Neuronal stem cell (in vitro differentiated cells): ENCODE measurements around the gene DUOX1.

Source experiments
- DNase-seq: peaks from one replicate; pipeline ENCODE4 v3.0.0-alpha.2; 2013; ENCODE audit warnings: low spot score
- H2AFZ ChIP-seq: one replicate; pipeline ENCODE4 v1.6.1; 2013; ENCODE audit warnings: mild to moderate bottlenecking, low read length, inconsistent platforms
- H2AK5ac ChIP-seq: 2 replicates; pipeline ENCODE4 v1.6.1; 2013; ENCODE audit warnings: low read depth, mild to moderate bottlenecking, inconsistent platforms, low read length, moderate library complexity, mixed read lengths
- H2BK120ac ChIP-seq: 2 replicates; pipeline ENCODE4 v1.6.1; 2013; ENCODE audit warnings: low read depth, mild to moderate bottlenecking, inconsistent platforms, low read length, moderate library complexity, mixed read lengths
- H2BK12ac ChIP-seq: one replicate; pipeline ENCODE4 v1.6.1; 2013; ENCODE audit warnings: low read length, inconsistent platforms
- H2BK15ac ChIP-seq: 2 replicates; pipeline ENCODE4 v1.6.1; 2013; ENCODE audit warnings: mild to moderate bottlenecking, low read length, inconsistent platforms, mixed read lengths
- H2BK5ac ChIP-seq: one replicate; pipeline ENCODE4 v1.6.1; 2013; ENCODE audit warnings: inconsistent platforms, mild to moderate bottlenecking, low read length, moderate library complexity
- H3K14ac ChIP-seq: one replicate; pipeline ENCODE4 v1.6.1; 2013; ENCODE audit warnings: low read length, inconsistent platforms
- H3K18ac ChIP-seq: 2 replicates; pipeline ENCODE4 v1.6.1; 2013; ENCODE audit warnings: low read length, inconsistent platforms
- H3K23ac ChIP-seq: 2 replicates; pipeline ENCODE4 v1.6.1; 2013; ENCODE audit warnings: low read depth, mild to moderate bottlenecking, mixed read lengths, low read length, inconsistent platforms; ENCODE audit not compliant: poor library complexity
- H3K27ac ChIP-seq: replicated peaks from 3 replicates; pipeline ENCODE4 v1.5.1; 2013; ENCODE audit warnings: low read length, inconsistent platforms
- H3K27me3 ChIP-seq, 3 experiments: 2 replicates each; pipeline ENCODE4 v1.6.1; 2013; ENCODE audit warnings: low read length in 3 of 3, mild to moderate bottlenecking in 2 of 3, inconsistent platforms in 1 of 3, low read depth in 1 of 3, mixed read lengths in 1 of 3, moderate library complexity in 1 of 3; ENCODE audit not compliant: control insufficient read depth in 3 of 3, insufficient read depth in 3 of 3
- H3K36me3 ChIP-seq, 2 donors: replicated peaks in 1 of 2; 2 replicates each; pipeline ENCODE4 v1.6.1; 2013; ENCODE audit warnings: low read length in 2 of 2; ENCODE audit not compliant: control insufficient read depth in 2 of 2, insufficient read depth in 2 of 2
- H3K4ac ChIP-seq: 2 replicates; pipeline ENCODE4 v1.6.1; 2013; ENCODE audit warnings: inconsistent platforms, mild to moderate bottlenecking, low read length, moderate library complexity
- H3K4me1 ChIP-seq, 2 donors: 1 replicate in 1 of 2; 2 replicates in 1 of 2; pipeline ENCODE4 v1.6.1; 2013; ENCODE audit warnings: low read length in 2 of 2, low read depth in 1 of 2; ENCODE audit not compliant: control insufficient read depth in 2 of 2, insufficient read depth in 1 of 2
- H3K4me2 ChIP-seq: one replicate; pipeline ENCODE4 v1.6.1; 2013; ENCODE audit warnings: mild to moderate bottlenecking, low read length, inconsistent platforms; ENCODE audit not compliant: insufficient read depth, poor library complexity, severe bottlenecking
- H3K4me3 ChIP-seq, 2 donors: 2 replicates each; pipeline ENCODE4 v1.5.1; 2013; ENCODE audit warnings: low read length in 2 of 2, mild to moderate bottlenecking in 2 of 2, inconsistent platforms in 1 of 2, moderate library complexity in 1 of 2
- H3K79me1 ChIP-seq: one replicate; pipeline ENCODE4 v1.6.1; 2013; ENCODE audit warnings: low read depth, mild to moderate bottlenecking, inconsistent platforms, low read length, moderate library complexity
- H3K9ac ChIP-seq: one replicate; pipeline ENCODE4 v1.6.1; 2013; ENCODE audit warnings: mild to moderate bottlenecking, low read depth, low read length, inconsistent platforms; ENCODE audit not compliant: poor library complexity
- H3K9me3 ChIP-seq, 2 donors: replicated peaks in 1 of 2; 2 replicates each; pipeline versions ENCODE3 to v1.6.1; 2013; ENCODE audit warnings: low read length in 2 of 2, mild to moderate bottlenecking in 2 of 2, inconsistent platforms in 1 of 2, low read depth in 1 of 2, mixed read lengths in 1 of 2, moderate library complexity in 1 of 2; ENCODE audit not compliant: control insufficient read depth in 2 of 2, insufficient read depth in 1 of 2
- H4K8ac ChIP-seq: one replicate; pipeline ENCODE4 v1.6.1; 2013; ENCODE audit warnings: low read depth, mild to moderate bottlenecking, inconsistent platforms, low read length, moderate library complexity
- H4K91ac ChIP-seq: one replicate; pipeline ENCODE4 v1.6.1; 2013; ENCODE audit warnings: low read length, low read depth, mild to moderate bottlenecking, inconsistent platforms; ENCODE audit not compliant: poor library complexity
- WGBS, 2 donors: extraction: QIAGEN DNeasy Blood & Tissue Kit; methylation state at CpG; one replicate each; pipeline ENCODE4 v1.1.7; 2013; ENCODE audit warnings: missing lambda C conversion rate in 2 of 2, mixed read lengths in 1 of 2; ENCODE audit not compliant: insufficient read length in 2 of 2, insufficient replicate concordance in 1 of 2; ENCODE audit errors: extremely low coverage in 2 of 2; 5-methylcytosine and 5-hydroxymethylcytosine counted together

DUOX1 gene

DNA sequence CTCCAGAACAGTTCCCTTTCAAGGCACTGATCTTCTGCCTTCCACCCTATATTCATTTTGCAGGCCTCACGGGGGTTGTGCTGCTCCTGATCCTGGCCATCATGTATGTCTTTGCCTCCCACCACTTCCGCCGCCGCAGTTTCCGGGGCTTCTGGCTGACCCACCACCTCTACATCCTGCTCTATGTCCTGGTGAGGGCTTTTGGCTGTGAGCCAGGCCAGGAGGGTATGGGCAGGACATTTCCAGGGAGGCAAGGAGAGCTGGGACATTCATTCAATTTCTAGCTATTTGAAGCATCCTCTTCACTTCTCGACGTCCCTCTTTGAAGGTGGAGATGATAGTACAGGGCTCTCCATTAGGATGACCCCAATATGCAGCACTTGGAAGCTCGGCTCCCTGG is 25.9 kb downstream of the DUOX1 start:
- no peak overlapping the region for H3K27ac ChIP-seq
- H2AFZ ChIP-seq: no peak overlapping the region
- no peak overlapping the region for H4K91ac ChIP-seq
- no peak overlapping the region for H3K4me3 ChIP-seq
- no peak overlapping the region for H2BK12ac ChIP-seq
- no peaks in the 10 kb centered on the region for H3K27me3 ChIP-seq
- H3K79me1 ChIP-seq: peaks cover 3% of the 10 kb centered on the region
- WGBS, 2 donors: no CpG with 5 or more reads among the region's 8 CpGs
- H3K9ac ChIP-seq: no peak overlapping the region
- no peak overlapping the region for H4K8ac ChIP-seq
- peaks cover 4 to 13% of the 10 kb centered on the region in 2 donors for H3K4me1 ChIP-seq
- DNase-seq: no peak
- H3K9me3 ChIP-seq: no peaks in the 10 kb centered on the region
- H3K23ac ChIP-seq: no peak overlapping the region
- no peak overlapping the region for H3K18ac ChIP-seq
- H2BK5ac ChIP-seq: no peak overlapping the region
- no peak overlapping the region for H2BK120ac ChIP-seq
- no peak overlapping the region for H3K4me2 ChIP-seq
- H2AK5ac ChIP-seq: no peak overlapping the region
- no peaks in the 10 kb centered on the region for H3K36me3 ChIP-seq
- no peak overlapping the region for H2BK15ac ChIP-seq
- H3K14ac ChIP-seq: no peak overlapping the region
- H3K4ac ChIP-seq: no peak overlapping the region

DNA sequence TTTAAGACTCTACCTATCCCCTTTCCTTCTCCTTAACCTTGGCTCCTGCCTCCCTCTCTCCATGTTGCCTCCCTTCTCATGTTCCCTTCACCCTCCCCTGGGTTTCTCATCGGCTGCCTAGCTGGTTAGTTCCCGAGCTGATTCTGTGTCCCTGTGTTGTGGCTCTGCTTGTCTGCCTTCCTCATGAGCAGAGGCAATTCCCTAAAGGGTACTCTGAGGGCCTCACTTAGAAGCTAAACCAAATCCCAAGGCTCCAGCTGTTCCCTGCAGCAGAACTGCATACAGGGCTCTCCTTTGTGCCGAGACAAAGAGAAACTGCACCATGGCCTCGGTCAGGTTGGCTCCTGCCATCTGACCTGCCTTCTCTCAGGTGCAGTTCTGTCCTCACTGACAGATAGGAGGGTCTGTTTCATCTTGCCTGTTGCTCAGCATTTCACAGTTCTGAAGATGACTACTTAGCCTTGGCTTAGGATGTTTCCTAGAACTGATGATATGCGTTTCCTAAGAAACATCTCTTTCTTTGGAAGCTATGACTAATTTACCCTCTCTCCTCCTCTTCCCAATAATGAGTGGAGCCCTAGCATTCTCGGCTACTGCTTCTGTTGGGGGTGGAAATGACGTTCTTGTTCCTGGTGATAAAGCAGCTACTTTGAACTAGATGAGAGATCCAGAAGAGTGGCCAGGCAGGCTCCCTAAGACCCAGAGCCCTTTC is 27.1 kb downstream of the DUOX1 start:
- Histone ChIP-seq H2BK120ac (no peak overlapping the region), H3K9me3 (no peaks in the 10 kb centered on the region), H3K9ac (no peak overlapping the region), H2AK5ac (no peak overlapping the region), H3K4ac (no peak overlapping the region), H3K27me3 (no peaks in the 10 kb centered on the region), H4K8ac (no peak overlapping the region), H3K4me3 (no peak overlapping the region), H3K4me2 (no peak overlapping the region), H3K36me3 (no peaks in the 10 kb centered on the region), H3K14ac (no peak overlapping the region), H2BK15ac (no peak overlapping the region), H2BK5ac (no peak overlapping the region), H3K27ac (no peak overlapping the region), H3K18ac (no peak overlapping the region), H2AFZ (no peak overlapping the region), H3K4me1 (peaks cover 4 to 13% of the 10 kb centered on the region in 2 donors), H2BK12ac (no peak overlapping the region), H4K91ac (no peak overlapping the region), H3K23ac (no peak overlapping the region), H3K79me1 (peaks cover 3% of the 10 kb centered on the region)
- no peak for DNase-seq
- no CpG with 5 or more reads among the region's 7 CpGs for WGBS, 2 donors

DNA sequence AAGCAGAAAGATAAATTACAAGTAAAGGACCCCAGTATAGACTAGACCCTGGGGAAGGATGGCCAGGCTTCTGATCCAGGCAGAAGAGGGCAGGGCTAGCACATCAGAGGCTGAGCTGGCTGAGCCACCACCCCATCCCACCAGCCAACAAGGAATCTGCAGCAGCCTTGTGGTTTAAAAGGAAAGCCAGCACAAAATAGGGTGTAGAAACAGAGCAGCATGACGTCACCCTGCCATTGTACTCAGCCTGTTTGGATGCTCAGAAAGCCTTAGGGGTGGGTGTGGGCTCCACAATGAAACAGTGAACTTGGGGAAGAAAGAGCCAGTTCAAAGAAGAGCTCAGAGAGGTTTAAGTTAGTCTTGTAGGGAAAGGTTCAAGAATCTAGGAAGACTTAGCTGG is 28.2 kb downstream of the DUOX1 start:
- peak; percentile 45 for DNase-seq

DNA sequence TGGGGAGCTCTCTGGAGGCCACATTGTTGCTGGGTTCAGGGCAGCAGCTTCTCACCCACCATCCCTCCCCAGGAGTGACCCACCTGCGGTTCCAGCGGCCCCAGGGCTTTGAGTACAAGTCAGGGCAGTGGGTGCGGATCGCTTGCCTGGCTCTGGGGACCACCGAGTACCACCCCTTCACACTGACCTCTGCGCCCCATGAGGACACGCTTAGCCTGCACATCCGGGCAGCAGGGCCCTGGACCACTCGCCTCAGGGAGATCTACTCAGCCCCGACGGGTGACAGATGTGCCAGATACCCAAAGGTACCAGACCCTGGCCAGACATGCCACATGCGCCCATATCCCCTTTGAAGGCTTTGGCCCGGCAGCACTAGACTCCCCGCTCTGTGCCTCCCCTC is 31.9 kb downstream of the DUOX1 start:
- Histone ChIP-seq H3K4me3 (no peak overlapping the region), H2BK5ac (no peak overlapping the region), H3K27ac (no peak overlapping the region), H3K27me3 (no peaks in the 10 kb centered on the region), H3K4me2 (no peak overlapping the region), H3K23ac (no peak overlapping the region), H2BK120ac (no peak overlapping the region), H3K4ac (no peak overlapping the region), H2AK5ac (no peak overlapping the region), H3K36me3 (no peaks in the 10 kb centered on the region), H2BK12ac (no peak overlapping the region), H4K8ac (no peak overlapping the region), H3K14ac (no peak overlapping the region), H2BK15ac (no peak overlapping the region), H3K18ac (no peak overlapping the region), H3K9ac (no peak overlapping the region), H2AFZ (no peak overlapping the region), H3K9me3 (no peaks in the 10 kb centered on the region), H3K79me1 (peaks cover 1% of the 10 kb centered on the region), H4K91ac (no peak overlapping the region), H3K4me1 (peaks cover 12 to 15% of the 10 kb centered on the region in 2 donors)
- no peak for DNase-seq
- no CpG with 5 or more reads among the region's 14 CpGs for WGBS, 2 donors

More for the DNA sequence above, 28.2 kb downstream of the DUOX1 start:
- Histone ChIP-seq H3K4me1 (peaks cover 6 to 13% of the 10 kb centered on the region in 2 donors), H2BK5ac (no peak overlapping the region), H3K4me2 (no peak overlapping the region), H3K79me1 (peaks cover 3% of the 10 kb centered on the region), H2AK5ac (no peak overlapping the region), H2BK12ac (no peak overlapping the region), H4K8ac (no peak overlapping the region), H2BK120ac (no peak overlapping the region), H3K9ac (no peak overlapping the region), H4K91ac (no peak overlapping the region), H3K4me3 (no peak overlapping the region), H3K14ac (no peak overlapping the region), H3K36me3 (no peaks in the 10 kb centered on the region), H3K27ac (no peak overlapping the region), H2AFZ (peak overlapping the region; percentile 17), H3K9me3 (no peaks in the 10 kb centered on the region), H3K23ac (no peak overlapping the region), H3K18ac (no peak overlapping the region), H2BK15ac (no peak overlapping the region), H3K4ac (no peak overlapping the region), H3K27me3 (no peaks in the 10 kb centered on the region)
- WGBS, 2 donors: no CpG with 5 or more reads among the region's 1 CpG
